ENCODE measurements around the gene USP40. TPM values are rescaled to one million over a fixed set of nuclear protein-coding genes. Genes with fewer than 3 reads are reported as not detected.

USP40 gene
- total RNA-seq, 2 donors from 2014 or later = 12.9 to 22.4 TPM

DNA sequence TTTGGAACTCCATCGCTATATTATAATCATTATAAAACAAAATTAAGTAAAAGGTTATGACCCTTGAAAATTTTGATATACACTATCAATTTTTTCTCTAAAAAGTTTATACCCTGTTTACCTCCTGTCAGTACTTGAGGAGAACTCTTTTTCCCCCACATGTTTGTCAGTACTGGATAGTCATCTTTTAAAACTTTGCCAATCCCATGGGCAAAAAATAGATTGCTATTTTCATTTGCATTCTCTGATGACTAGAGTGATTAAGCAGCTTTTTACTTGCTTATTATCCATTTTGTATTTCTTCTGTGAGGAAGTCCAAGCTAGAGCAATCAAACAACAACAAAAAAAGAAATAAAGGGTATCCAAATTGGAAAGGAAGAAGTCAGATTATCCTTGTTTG, 135.9 kb downstream of the USP40 start:
- no CpG with 5 or more reads among the region's 1 CpG for WGBS, 2 experiments (ENCODE audit: insufficient coverage in 1 of 2, insufficient read length in 1 of 2)
- Histone ChIP-seq H3K27me3 (ENCODE audit: control insufficient read depth, insufficient read depth, low read length, poor library complexity, severe bottlenecking) (no peaks in the 10 kb centered on the region), H3K36me3 (ENCODE audit: control insufficient read depth, insufficient read depth, low read length) (no peaks in the 10 kb centered on the region), H3K9ac (ENCODE audit: extremely low read depth, low read length, poor library complexity, severe bottlenecking) (no peak overlapping the region), H3K4me3 (ENCODE audit: low read length) (no peak overlapping the region), H3K27ac (ENCODE audit: low read depth, low read length) (no peak overlapping the region), H3K9me3 (ENCODE audit: control insufficient read depth, low read length) (peaks cover 9% of the 10 kb centered on the region), H3K4me1 (ENCODE audit: control insufficient read depth, insufficient read depth, low read length) (no peaks in the 10 kb centered on the region)
- Mint-ChIP-seq H3K27ac (no peak overlapping the region), H3K4me3 (no peak overlapping the region), H3K9me3 (peaks cover 8% of the 10 kb centered on the region), H3K27me3 (ENCODE audit: insufficient read depth) (no peaks in the 10 kb centered on the region), H3K36me3 (ENCODE audit: low read depth) (peaks cover 15% of the 10 kb centered on the region), H3K4me1 (no peaks in the 10 kb centered on the region)
- TF ChIP-seq, protein P1, sequence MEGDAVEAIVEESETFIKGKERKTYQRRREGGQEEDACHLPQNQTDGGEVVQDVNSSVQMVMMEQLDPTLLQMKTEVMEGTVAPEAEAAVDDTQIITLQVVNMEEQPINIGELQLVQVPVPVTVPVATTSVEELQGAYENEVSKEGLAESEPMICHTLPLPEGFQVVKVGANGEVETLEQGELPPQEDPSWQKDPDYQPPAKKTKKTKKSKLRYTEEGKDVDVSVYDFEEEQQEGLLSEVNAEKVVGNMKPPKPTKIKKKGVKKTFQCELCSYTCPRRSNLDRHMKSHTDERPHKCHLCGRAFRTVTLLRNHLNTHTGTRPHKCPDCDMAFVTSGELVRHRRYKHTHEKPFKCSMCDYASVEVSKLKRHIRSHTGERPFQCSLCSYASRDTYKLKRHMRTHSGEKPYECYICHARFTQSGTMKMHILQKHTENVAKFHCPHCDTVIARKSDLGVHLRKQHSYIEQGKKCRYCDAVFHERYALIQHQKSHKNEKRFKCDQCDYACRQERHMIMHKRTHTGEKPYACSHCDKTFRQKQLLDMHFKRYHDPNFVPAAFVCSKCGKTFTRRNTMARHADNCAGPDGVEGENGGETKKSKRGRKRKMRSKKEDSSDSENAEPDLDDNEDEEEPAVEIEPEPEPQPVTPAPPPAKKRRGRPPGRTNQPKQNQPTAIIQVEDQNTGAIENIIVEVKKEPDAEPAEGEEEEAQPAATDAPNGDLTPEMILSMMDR (conservative IDR thresholded peaks at IDR 0.05) = no peak
- no peak for DNase-seq

DNA sequence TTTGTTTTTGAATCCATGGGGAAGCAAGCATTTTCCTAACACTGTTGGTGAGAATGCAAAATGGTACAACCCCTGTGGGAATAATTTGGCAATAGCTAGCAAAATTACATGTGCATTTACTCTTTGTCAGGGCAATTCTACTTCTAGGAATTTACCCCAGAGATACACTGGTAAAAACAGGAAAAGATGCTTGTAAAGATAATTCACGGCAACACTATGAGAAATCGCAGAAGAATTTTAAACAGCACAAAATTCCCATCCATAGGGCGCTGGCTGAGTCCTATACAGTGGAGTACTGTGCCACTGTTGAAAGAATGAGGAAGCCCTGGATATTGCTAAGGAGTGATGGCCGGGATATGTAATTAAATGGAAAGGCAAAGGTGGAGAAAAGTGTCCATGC, 136.5 kb downstream of the USP40 start:
- peaks cover 9% of the 10 kb centered on the region for H3K9me3 ChIP-seq (ENCODE audit: control insufficient read depth, low read length)
- H3K9ac ChIP-seq (ENCODE audit: extremely low read depth, low read length, poor library complexity, severe bottlenecking) = no peak overlapping the region
- no peak overlapping the region for H3K4me3 ChIP-seq (ENCODE audit: low read length)
- DNase-seq = no peak
- peaks cover 14% of the 10 kb centered on the region for H3K36me3 Mint-ChIP-seq (ENCODE audit: low read depth)
- TF ChIP-seq, protein P1 (conservative IDR thresholded peaks at IDR 0.05) = no peak
- H3K27me3 Mint-ChIP-seq (ENCODE audit: insufficient read depth) = no peaks in the 10 kb centered on the region
- H3K27ac Mint-ChIP-seq = no peak overlapping the region
- WGBS, 2 experiments (ENCODE audit: insufficient coverage in 1 of 2, insufficient read length in 1 of 2) = 92 to 98% methylated on average over 2 to 4 of the region's 4 CpGs
- peaks cover 8% of the 10 kb centered on the region for H3K9me3 Mint-ChIP-seq
- H3K4me1 Mint-ChIP-seq = no peaks in the 10 kb centered on the region
- no peaks in the 10 kb centered on the region for H3K36me3 ChIP-seq (ENCODE audit: control insufficient read depth, insufficient read depth, low read length)
- H3K4me1 ChIP-seq (ENCODE audit: control insufficient read depth, insufficient read depth, low read length) = no peaks in the 10 kb centered on the region
- H3K4me3 Mint-ChIP-seq = no peak overlapping the region
- H3K27me3 ChIP-seq (ENCODE audit: control insufficient read depth, insufficient read depth, low read length, poor library complexity, severe bottlenecking) = no peaks in the 10 kb centered on the region
- H3K27ac ChIP-seq (ENCODE audit: low read depth, low read length) = no peak overlapping the region

GRCh38 chr2:233429175-233429897, 137.2 kb downstream of the USP40 start:
- TF ChIP-seq, protein P1 (conservative IDR thresholded peaks at IDR 0.05) = no peak
- Mint-ChIP-seq H3K27me3 (ENCODE audit: insufficient read depth) (no peaks in the 10 kb centered on the region), H3K36me3 (ENCODE audit: low read depth) (peaks cover 14% of the 10 kb centered on the region), H3K4me3 (no peak overlapping the region), H3K4me1 (no peaks in the 10 kb centered on the region), H3K9me3 (peaks cover 8% of the 10 kb centered on the region), H3K27ac (no peak overlapping the region)
- no peak for DNase-seq
- H3K4me3 ChIP-seq (ENCODE audit: low read length) = no peak overlapping the region
- WGBS, 2 experiments (ENCODE audit: insufficient coverage in 1 of 2, insufficient read length in 1 of 2) = 95 to 97% methylated on average over 10 to 20 of the region's 20 CpGs
- no peak overlapping the region for H3K9ac ChIP-seq (ENCODE audit: extremely low read depth, low read length, poor library complexity, severe bottlenecking)
- H3K9me3 ChIP-seq (ENCODE audit: control insufficient read depth, low read length) = peaks cover 9% of the 10 kb centered on the region
- no peaks in the 10 kb centered on the region for H3K4me1 ChIP-seq (ENCODE audit: control insufficient read depth, insufficient read depth, low read length)
- H3K36me3 ChIP-seq (ENCODE audit: control insufficient read depth, insufficient read depth, low read length) = no peaks in the 10 kb centered on the region
- no peak overlapping the region for H3K27ac ChIP-seq (ENCODE audit: low read depth, low read length)
- H3K27me3 ChIP-seq (ENCODE audit: control insufficient read depth, insufficient read depth, low read length, poor library complexity, severe bottlenecking) = no peaks in the 10 kb centered on the region

Data from endodermal cell (in vitro differentiated cells).